Endothelial cell of umbilical vein (primary cell): ENCODE data around the gene NECTIN3. TPM values are rescaled to one million over a fixed set of nuclear protein-coding genes. Genes with fewer than 3 reads are reported as not detected.

Source experiments
- BruUV-seq: library from RNA; stranded (reverse); fragments of 400-500 nt; replicated peaks from 2 replicates; lab custom pipeline; 2021; lab: Mats Ljungman, UMichigan
- CTCF ChIA-PET: fragments of 300-600, 350-600 bp; sonication (Branson Sonifier 250); formaldehyde crosslinking; loops from one replicate; lab custom pipeline; 2021; ENCODE audit warnings: antibody characterized with exemption, inconsistent platforms; lab: Charles Lee
- POLR2A ChIA-PET: fragments of 300-600, 350-600 bp; sonication (Branson Sonifier 250); formaldehyde crosslinking; loops from one replicate; lab custom pipeline; 2021; ENCODE audit warnings: antibody characterized with exemption, inconsistent platforms; lab: Charles Lee
- DNase-seq: peaks from one replicate; pipeline ENCODE4 v3.0.0-alpha.2; 2011; ENCODE audit warnings: low read depth, low spot score
- FAIRE-seq: peaks from 2 replicates; lab custom pipeline; 2011; peaks lifted over from hg19 to GRCh38; lab: Jason Lieb, UNC
- H2AFZ ChIP-seq: 2 replicates; pipeline ENCODE4 v1.6.0; 2012; ENCODE audit warnings: low read depth, low read length, control low read depth, inconsistent platforms
- H3K27ac ChIP-seq: 2 replicates; pipeline ENCODE4 v1.5.1; 2011; ENCODE audit warnings: low read depth, mild to moderate bottlenecking, control low read depth, low read length, moderate library complexity; ENCODE audit not compliant: insufficient read depth
- H3K27me3 ChIP-seq, 2 experiments: 2 replicates each; pipeline versions ENCODE4 v1.6.0 to v1.6.1; 2011; ENCODE audit warnings: low read length in 2 of 2, mixed read lengths in 1 of 2; ENCODE audit not compliant: control insufficient read depth in 2 of 2, insufficient read depth in 2 of 2
- H3K36me3 ChIP-seq, 2 experiments: 2 replicates in 1 of 2; 3 replicates in 1 of 2; pipeline ENCODE4 v1.5.1; 2011; ENCODE audit warnings: low read length in 2 of 2, mild to moderate bottlenecking in 1 of 2, moderate library complexity in 1 of 2; ENCODE audit not compliant: control insufficient read depth in 2 of 2, insufficient read depth in 2 of 2; ENCODE audit errors: extremely low read depth in 1 of 2
- H3K4me1 ChIP-seq: 3 replicates; pipeline ENCODE4 v1.5.1; 2011; ENCODE audit warnings: mild to moderate bottlenecking, low read length; ENCODE audit not compliant: control insufficient read depth, insufficient read depth; ENCODE audit errors: extremely low read depth
- H3K4me2 ChIP-seq: 2 replicates; pipeline ENCODE4 v1.6.1; 2011; ENCODE audit warnings: low read length, control low read depth, mixed read lengths; ENCODE audit not compliant: insufficient read depth
- H3K4me3 ChIP-seq, 3 experiments: fragments of 200-600 bp in 1 of 3; sonication (generic), shearing (Covaris generic) in 1 of 3; replicated peaks in 1 of 3; 2 replicates each; pipeline ENCODE4 v1.5.1; 2011 to 2016; ENCODE audit warnings: control low read depth in 3 of 3, low read length in 3 of 3, mild to moderate bottlenecking in 2 of 3, inconsistent platforms in 1 of 3, low read depth in 1 of 3, moderate library complexity in 1 of 3; ENCODE audit not compliant: insufficient read depth in 1 of 3
- H3K79me2 ChIP-seq: 2 replicates; pipeline ENCODE4 v1.6.0; 2012; ENCODE audit warnings: low read length, inconsistent platforms; ENCODE audit not compliant: control insufficient read depth, insufficient read depth
- H3K9ac ChIP-seq: replicated peaks from 2 replicates; pipeline ENCODE3; 2011; ENCODE audit warnings: low read length, control low read depth; ENCODE audit not compliant: insufficient read depth; ENCODE audit errors: extremely low read depth
- H3K9me1 ChIP-seq: replicated peaks from 3 replicates; pipeline ENCODE4 v1.6.0; 2011; ENCODE audit warnings: mild to moderate bottlenecking, low read length; ENCODE audit not compliant: control insufficient read depth, insufficient read depth; ENCODE audit errors: extremely low read depth
- H3K9me3 ChIP-seq: replicated peaks from 2 replicates; pipeline ENCODE4 v1.5.1; 2012; ENCODE audit warnings: low read length, inconsistent platforms; ENCODE audit not compliant: control insufficient read depth, insufficient read depth
- H4K20me1 ChIP-seq: replicated peaks from 2 replicates; pipeline ENCODE3; 2011; ENCODE audit warnings: mild to moderate bottlenecking, low read length; ENCODE audit not compliant: control insufficient read depth, insufficient read depth; ENCODE audit errors: extremely low read depth
- CTCF ChIP-seq, 2 donors: IDR thresholded peaks; 1 replicate in 1 of 2; 2 replicates in 1 of 2; pipeline ENCODE4 v1.5.1; 2011; ENCODE audit warnings: low read length in 2 of 2, mild to moderate bottlenecking in 2 of 2, moderate library complexity in 2 of 2, control low read depth in 1 of 2, inconsistent platforms in 1 of 2, low read depth in 1 of 2; ENCODE audit not compliant: insufficient read depth in 1 of 2; ENCODE audit errors: extremely low read depth in 1 of 2
- EZH2 ChIP-seq: IDR thresholded peaks from 2 replicates; pipeline ENCODE4 v1.6.1; 2012; ENCODE audit warnings: borderline replicate concordance, low read depth, mild to moderate bottlenecking, moderate library complexity, low read length, inconsistent platforms; ENCODE audit not compliant: severe bottlenecking
- FOS ChIP-seq: IDR thresholded peaks from 2 replicates; pipeline ENCODE4 v1.6.1; 2011; ENCODE audit warnings: mild to moderate bottlenecking, low read length, moderate library complexity, borderline replicate concordance; ENCODE audit not compliant: insufficient read depth
- GATA2 ChIP-seq: IDR thresholded peaks from 2 replicates; pipeline ENCODE4 v1.7.0; 2011; ENCODE audit warnings: low read depth, mild to moderate bottlenecking, moderate library complexity, mixed read lengths, low read length; ENCODE audit not compliant: insufficient read length, insufficient read depth
- JUN ChIP-seq: IDR thresholded peaks from 2 replicates; pipeline ENCODE4 v1.6.1; 2011; ENCODE audit warnings: borderline replicate concordance, low read depth; ENCODE audit not compliant: insufficient read length, insufficient read depth
- MAX ChIP-seq: IDR thresholded peaks from 2 replicates; pipeline ENCODE4 v1.6.1; 2011; ENCODE audit not compliant: insufficient read depth, insufficient read length
- MYC ChIP-seq: IDR thresholded peaks from one replicate; pipeline ENCODE4 v1.6.1; 2011; ENCODE audit warnings: mild to moderate bottlenecking, low read depth, low read length
- POLR2A ChIP-seq: IDR thresholded peaks from 2 replicates; pipeline ENCODE4 v1.6.1; 2012; ENCODE audit warnings: low read depth, mild to moderate bottlenecking, control low read depth, low read length
- POLR2AphosphoS5 ChIP-seq: IDR thresholded peaks from 2 replicates; pipeline ENCODE4 v1.6.1; 2012; ENCODE audit warnings: low read depth, mild to moderate bottlenecking, control low read depth, low read length, moderate library complexity; ENCODE audit not compliant: insufficient read depth
- dilution Hi-C: fragments of 300-500 bp; cut with MboI; formaldehyde crosslinking; loops from one replicate; pipeline ENCODE4 v1.15.0; 2019; ENCODE audit warnings: low sequenced_read_pairs; ENCODE audit not compliant: extremely low pct_ligation_motif_present
- intact Hi-C: fragments of 100-400 bp; cut with micrococcal nuclease; formaldehyde crosslinking; loops from one replicate; pipeline ENCODE4 v1.10.0; 2022
- polyA plus RNA-seq, 4 experiments: library from polyadenylated mRNA; depleted of rRNA in 3 of 4; stranded (reverse) in 3 of 4; unstranded in 1 of 4; fragments of >200 nt; gene quantifications; 2 replicates each; pipeline versions ENCODE4 v1.2.1 to v1.2.3, GENCODE V29; 2011 to 2012; ENCODE audit warnings: missing spikeins in 1 of 4
- total RNA-seq: library from RNA; stranded (reverse); gene quantifications from 2 replicates; pipeline ENCODE4 v1.2.3, GENCODE V29; 2021

Gene NECTIN3
- total and polyA plus RNA-seq, 2 donors (not counting 3 experiments of a cell fraction or from before 2014, with no cell fraction given), result 14.3 to 26.9 TPM

GRCh38 chr3:111107662-111108035 lies 36.0 kb downstream of the NECTIN3 start:
- FAIRE-seq (no peak), DNase-seq (no peak)
- Histone ChIP-seq H3K79me2 (peaks cover 61% of the 10 kb centered on the region), H3K36me3 (no peaks in the 10 kb centered on the region), H3K27me3 (no peaks in the 10 kb centered on the region), H3K4me3 (no peak overlapping the region), H4K20me1 (peaks cover 5% of the 10 kb centered on the region), H3K4me1 (no peaks in the 10 kb centered on the region), H3K9ac (no peak overlapping the region), H3K4me2 (no peak overlapping the region), H3K9me3 (no peaks in the 10 kb centered on the region), H3K27ac (no peak overlapping the region), H2AFZ (no peak overlapping the region), H3K9me1 (no peaks in the 10 kb centered on the region)
- ChIA-PET CTCF (no interaction called here), POLR2A (no interaction called here)
- dilution Hi-C loops (no loop called here), intact Hi-C loops (no loop called here)
- TF ChIP-seq CTCF (IDR thresholded peaks at IDR 0.05; ENCODE audit: extremely low read depth in 1 of 2, insufficient read depth in 1 of 2, low read depth in 1 of 2, low read length in 2 of 2) (no peak), POLR2A (no peak), FOS (no peak), JUN (no peak), MAX (no peak), EZH2 (no peak), MYC (no peak), GATA2 (no peak), POLR2AphosphoS5 (no peak)
- no TSS peak for BruUV-seq
